Fibroblast of the aortic adventitia (primary cell): ENCODE data around the gene KLF4. TPM values are rescaled to one million over a fixed set of nuclear protein-coding genes. Genes with fewer than 3 reads are reported as not detected.

Experiments
- DNase-seq: peaks from one replicate; pipeline ENCODE4 v3.0.0-alpha.2; 2010; ENCODE audit warnings: low read depth
- H3K4me3 ChIP-seq: 2 replicates; pipeline ENCODE4 v1.5.1; 2011; ENCODE audit warnings: low read depth, mild to moderate bottlenecking, control low read depth, low read length, moderate library complexity
- CTCF ChIP-seq: IDR thresholded peaks from 2 replicates; pipeline ENCODE4 v1.5.1; 2011; ENCODE audit warnings: mild to moderate bottlenecking, low read length, control low read depth, inconsistent platforms; ENCODE audit not compliant: insufficient read depth
- total RNA-seq: library from RNA; depleted of rRNA; stranded (reverse); fragments of >200 nt; gene quantifications from 2 replicates; pipeline ENCODE4 v1.2.3, GENCODE V29; 2012; ENCODE audit warnings: low replicate concordance

KLF4 gene
- total RNA-seq, result 16.8 and 43.9 TPM in 2 replicates

GRCh38 chr9:107489687-107490605 is at the start of gene KLF4:
Gene KLF4, minus strand, starts transcription at chr9:107489769. Its CDS starts 597 bp downstream, at chr9:107489172.
- peak; percentile 96 for DNase-seq
- no peak for TF ChIP-seq CTCF
- H3K4me3 ChIP-seq, result peak within 1 kb of the TSS; percentile 92

- no peak overlapping the region for H3K4me3 ChIP-seq
- DNase-seq, result no peak
- TF ChIP-seq CTCF, result no peak
Observed at GRCh38 chr9:107536462-107536861, 46.9 kb upstream of the KLF4 start.

- no peak overlapping the region for H3K4me3 ChIP-seq
- TF ChIP-seq CTCF, result no peak
Observed at GRCh38 chr9:107534510-107535078, 45.0 kb upstream of the KLF4 start.

GRCh38 chr9:107530679-107531078 is 41.1 kb upstream of the KLF4 start:
- no peak for TF ChIP-seq CTCF
- no peak overlapping the region for H3K4me3 ChIP-seq
- DNase-seq, result no peak

More at GRCh38 chr9:107534510-107535078, 45.0 kb upstream of the KLF4 start:
- no peak for DNase-seq

- TF ChIP-seq CTCF, result no peak
- no peak for DNase-seq
- H3K4me3 ChIP-seq, result no peak overlapping the region
Observed at GRCh38 chr9:107528686-107529085, 39.1 kb upstream of the KLF4 start.

- no peak for DNase-seq
- no peak overlapping the region for H3K4me3 ChIP-seq
- TF ChIP-seq CTCF, result no peak
Observed at GRCh38 chr9:107523539-107523938, 34.0 kb upstream of the KLF4 start.
